HEK293 (cell line): ENCODE data around the gene LRP1.

ENCODE experiments used
- BCL11B ChIP-seq: fragments of 450-650 bp; formaldehyde crosslinking; IDR thresholded peaks from 2 replicates; pipeline ENCODE4 v1.5.1; 2016; ENCODE audit warnings: low read depth, missing biosample characterization, missing genetic modification characterization
- GLI2 ChIP-seq: fragments of 450-650 bp; formaldehyde crosslinking; IDR thresholded peaks from 2 replicates; pipeline ENCODE4; 2017; ENCODE audit warnings: missing biosample characterization, missing genetic modification characterization, low read depth, borderline replicate concordance
- GLI4 ChIP-seq: fragments of 450-650 bp; formaldehyde crosslinking; IDR thresholded peaks from 2 replicates; pipeline ENCODE4 v1.5.1; 2016; ENCODE audit warnings: missing biosample characterization, missing genetic modification characterization
- IKZF3 ChIP-seq: fragments of 450-650 bp; IDR thresholded peaks from 2 replicates; pipeline ENCODE4 v1.5.0; 2018; ENCODE audit warnings: missing biosample characterization, mild to moderate bottlenecking, missing genetic modification characterization, moderate library complexity
- KLF7 ChIP-seq: fragments of 450-650 bp; formaldehyde crosslinking; IDR thresholded peaks from 2 replicates; pipeline ENCODE4 v1.5.1; 2016; ENCODE audit warnings: missing biosample characterization, missing genetic modification characterization, borderline replicate concordance
- MEIS1 ChIP-seq: sonication (generic); formaldehyde crosslinking; IDR thresholded peaks from 2 replicates; pipeline ENCODE4 v1.8.1; 2022; ENCODE audit warnings: missing genetic modification reagents, mild to moderate bottlenecking, borderline replicate concordance
- RBAK ChIP-seq: fragments of 450-650 bp; formaldehyde crosslinking; IDR thresholded peaks from 2 replicates; pipeline ENCODE4 v1.5.1; 2016; ENCODE audit warnings: missing biosample characterization, missing genetic modification characterization
- ZFHX2 ChIP-seq: fragments of 450-650 bp; formaldehyde crosslinking; conservative IDR thresholded peaks from 2 replicates; pipeline ENCODE4 v1.5.1; 2016; ENCODE audit warnings: missing biosample characterization, missing genetic modification characterization
- ZFP41 ChIP-seq: fragments of 450-650 bp; formaldehyde crosslinking; IDR thresholded peaks from 2 replicates; pipeline ENCODE4 v1.5.1; 2016; ENCODE audit warnings: missing biosample characterization, missing genetic modification characterization, borderline replicate concordance
- ZNF174 ChIP-seq: fragments of 450-650 bp; formaldehyde crosslinking; IDR thresholded peaks from 2 replicates; pipeline ENCODE4 v1.5.0; 2017; ENCODE audit warnings: missing biosample characterization, mild to moderate bottlenecking, missing genetic modification characterization
- ZNF239 ChIP-seq: fragments of 450-650 bp; formaldehyde crosslinking; IDR thresholded peaks from 2 replicates; pipeline ENCODE4 v1.5.1; 2016; ENCODE audit warnings: missing biosample characterization, missing genetic modification characterization
- ZNF266 ChIP-seq: fragments of 450-650 bp; formaldehyde crosslinking; IDR thresholded peaks from 2 replicates; pipeline ENCODE4 v1.5.1; 2016; ENCODE audit warnings: missing biosample characterization, missing genetic modification characterization, low read depth
- ZNF398 ChIP-seq: fragments of 450-650 bp; formaldehyde crosslinking; IDR thresholded peaks from 2 replicates; pipeline ENCODE4 v1.5.1; 2017; ENCODE audit warnings: missing biosample characterization, missing genetic modification characterization
- ZNF530 ChIP-seq: fragments of 450-650 bp; formaldehyde crosslinking; IDR thresholded peaks from 2 replicates; pipeline ENCODE4 v1.5.1; 2016; ENCODE audit warnings: low read depth, missing biosample characterization, missing genetic modification characterization
- ZNF596 ChIP-seq: fragments of 450-650 bp; IDR thresholded peaks from 2 replicates; pipeline ENCODE4 v1.5.0; 2018; ENCODE audit warnings: missing biosample characterization, mild to moderate bottlenecking, missing genetic modification characterization, moderate library complexity
- ZNF776 ChIP-seq: fragments of 450-650 bp; formaldehyde crosslinking; IDR thresholded peaks from 2 replicates; pipeline ENCODE4 v1.5.0; 2017; ENCODE audit warnings: missing biosample characterization, missing genetic modification characterization, borderline replicate concordance
- ZNF785 ChIP-seq: fragments of 450-650 bp; formaldehyde crosslinking; IDR thresholded peaks from 2 replicates; pipeline ENCODE4 v1.5.1; 2016; ENCODE audit warnings: missing biosample characterization, missing genetic modification characterization
- ZNF791 ChIP-seq: fragments of 450-650 bp; formaldehyde crosslinking; IDR thresholded peaks from 2 replicates; pipeline ENCODE4 v1.5.1; 2016; ENCODE audit warnings: missing biosample characterization, missing genetic modification characterization
- ZSCAN23 ChIP-seq: fragments of 450-650 bp; formaldehyde crosslinking; IDR thresholded peaks from 2 replicates; pipeline ENCODE4 v1.5.1; 2016; ENCODE audit warnings: missing biosample characterization, missing genetic modification characterization
- TF ChIP-seq, protein P1 (sequence below): fragments of 450-650 bp; formaldehyde crosslinking; IDR thresholded peaks from 2 replicates; pipeline ENCODE4 v1.5.1; 2016; ENCODE audit warnings: missing biosample characterization, missing genetic modification characterization
- TF ChIP-seq, protein P2 (sequence below): fragments of 450-650 bp; formaldehyde crosslinking; IDR thresholded peaks from 2 replicates; pipeline ENCODE4 v1.5.1; 2017; ENCODE audit warnings: missing biosample characterization, missing genetic modification characterization
- TF ChIP-seq, protein P3 (sequence below): fragments of 450-650 bp; formaldehyde crosslinking; IDR thresholded peaks from 2 replicates; pipeline ENCODE4 v1.5.1; 2016; ENCODE audit warnings: missing biosample characterization, missing genetic modification characterization
- TF ChIP-seq, protein P4 (sequence below): fragments of 450-650 bp; formaldehyde crosslinking; IDR thresholded peaks from 2 replicates; pipeline ENCODE4 v1.5.1; 2016; ENCODE audit warnings: missing biosample characterization, missing genetic modification characterization
- TF ChIP-seq, protein P5 (sequence below): sonication (generic); formaldehyde crosslinking; IDR thresholded peaks from 2 replicates; pipeline ENCODE4 v1.8.1; 2022; ENCODE audit warnings: mild to moderate bottlenecking, moderate library complexity, missing genetic modification reagents
- TF ChIP-seq, protein P6 (sequence below): fragments of 450-650 bp; formaldehyde crosslinking; IDR thresholded peaks from 2 replicates; pipeline ENCODE4 v1.5.1; 2016; ENCODE audit warnings: missing biosample characterization, missing genetic modification characterization

LRP1 gene

GRCh38 chr12:57235017-57235727 is 106.9 kb downstream of the LRP1 start (continued):
- TF ChIP-seq, protein P1, sequence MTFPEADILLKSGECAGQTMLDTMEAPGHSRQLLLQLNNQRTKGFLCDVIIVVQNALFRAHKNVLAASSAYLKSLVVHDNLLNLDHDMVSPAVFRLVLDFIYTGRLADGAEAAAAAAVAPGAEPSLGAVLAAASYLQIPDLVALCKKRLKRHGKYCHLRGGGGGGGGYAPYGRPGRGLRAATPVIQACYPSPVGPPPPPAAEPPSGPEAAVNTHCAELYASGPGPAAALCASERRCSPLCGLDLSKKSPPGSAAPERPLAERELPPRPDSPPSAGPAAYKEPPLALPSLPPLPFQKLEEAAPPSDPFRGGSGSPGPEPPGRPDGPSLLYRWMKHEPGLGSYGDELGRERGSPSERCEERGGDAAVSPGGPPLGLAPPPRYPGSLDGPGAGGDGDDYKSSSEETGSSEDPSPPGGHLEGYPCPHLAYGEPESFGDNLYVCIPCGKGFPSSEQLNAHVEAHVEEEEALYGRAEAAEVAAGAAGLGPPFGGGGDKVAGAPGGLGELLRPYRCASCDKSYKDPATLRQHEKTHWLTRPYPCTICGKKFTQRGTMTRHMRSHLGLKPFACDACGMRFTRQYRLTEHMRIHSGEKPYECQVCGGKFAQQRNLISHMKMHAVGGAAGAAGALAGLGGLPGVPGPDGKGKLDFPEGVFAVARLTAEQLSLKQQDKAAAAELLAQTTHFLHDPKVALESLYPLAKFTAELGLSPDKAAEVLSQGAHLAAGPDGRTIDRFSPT (tag by site-specific recombination) = peak; percentile 70
- TF ChIP-seq ZSCAN23 = no peak
- no peak for TF ChIP-seq MEIS1 (CRISPR knock-in tag)
- TF ChIP-seq, protein P2, sequence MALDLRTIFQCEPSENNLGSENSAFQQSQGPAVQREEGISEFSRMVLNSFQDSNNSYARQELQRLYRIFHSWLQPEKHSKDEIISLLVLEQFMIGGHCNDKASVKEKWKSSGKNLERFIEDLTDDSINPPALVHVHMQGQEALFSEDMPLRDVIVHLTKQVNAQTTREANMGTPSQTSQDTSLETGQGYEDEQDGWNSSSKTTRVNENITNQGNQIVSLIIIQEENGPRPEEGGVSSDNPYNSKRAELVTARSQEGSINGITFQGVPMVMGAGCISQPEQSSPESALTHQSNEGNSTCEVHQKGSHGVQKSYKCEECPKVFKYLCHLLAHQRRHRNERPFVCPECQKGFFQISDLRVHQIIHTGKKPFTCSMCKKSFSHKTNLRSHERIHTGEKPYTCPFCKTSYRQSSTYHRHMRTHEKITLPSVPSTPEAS (tag by site-specific recombination) = no peak
- TF ChIP-seq ZNF530 (tag by site-specific recombination) = no peak
- TF ChIP-seq ZNF791 (tag by site-specific recombination) = no peak
- no peak for TF ChIP-seq GLI2 (tag by site-specific recombination)
- peak; percentile 84 for TF ChIP-seq IKZF3 (tag by site-specific recombination)
- TF ChIP-seq ZNF596 (tag by site-specific recombination) = no peak
- TF ChIP-seq GLI4 (tag by site-specific recombination) = no peak
- no peak for TF ChIP-seq BCL11B
- no peak for TF ChIP-seq ZNF785 (tag by site-specific recombination)
- TF ChIP-seq, protein P3, sequence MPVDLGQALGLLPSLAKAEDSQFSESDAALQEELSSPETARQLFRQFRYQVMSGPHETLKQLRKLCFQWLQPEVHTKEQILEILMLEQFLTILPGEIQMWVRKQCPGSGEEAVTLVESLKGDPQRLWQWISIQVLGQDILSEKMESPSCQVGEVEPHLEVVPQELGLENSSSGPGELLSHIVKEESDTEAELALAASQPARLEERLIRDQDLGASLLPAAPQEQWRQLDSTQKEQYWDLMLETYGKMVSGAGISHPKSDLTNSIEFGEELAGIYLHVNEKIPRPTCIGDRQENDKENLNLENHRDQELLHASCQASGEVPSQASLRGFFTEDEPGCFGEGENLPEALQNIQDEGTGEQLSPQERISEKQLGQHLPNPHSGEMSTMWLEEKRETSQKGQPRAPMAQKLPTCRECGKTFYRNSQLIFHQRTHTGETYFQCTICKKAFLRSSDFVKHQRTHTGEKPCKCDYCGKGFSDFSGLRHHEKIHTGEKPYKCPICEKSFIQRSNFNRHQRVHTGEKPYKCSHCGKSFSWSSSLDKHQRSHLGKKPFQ (tag by site-specific recombination) = no peak
- no peak for TF ChIP-seq ZNF239
- TF ChIP-seq ZFHX2 = peak; percentile 98
- TF ChIP-seq, protein P4, sequence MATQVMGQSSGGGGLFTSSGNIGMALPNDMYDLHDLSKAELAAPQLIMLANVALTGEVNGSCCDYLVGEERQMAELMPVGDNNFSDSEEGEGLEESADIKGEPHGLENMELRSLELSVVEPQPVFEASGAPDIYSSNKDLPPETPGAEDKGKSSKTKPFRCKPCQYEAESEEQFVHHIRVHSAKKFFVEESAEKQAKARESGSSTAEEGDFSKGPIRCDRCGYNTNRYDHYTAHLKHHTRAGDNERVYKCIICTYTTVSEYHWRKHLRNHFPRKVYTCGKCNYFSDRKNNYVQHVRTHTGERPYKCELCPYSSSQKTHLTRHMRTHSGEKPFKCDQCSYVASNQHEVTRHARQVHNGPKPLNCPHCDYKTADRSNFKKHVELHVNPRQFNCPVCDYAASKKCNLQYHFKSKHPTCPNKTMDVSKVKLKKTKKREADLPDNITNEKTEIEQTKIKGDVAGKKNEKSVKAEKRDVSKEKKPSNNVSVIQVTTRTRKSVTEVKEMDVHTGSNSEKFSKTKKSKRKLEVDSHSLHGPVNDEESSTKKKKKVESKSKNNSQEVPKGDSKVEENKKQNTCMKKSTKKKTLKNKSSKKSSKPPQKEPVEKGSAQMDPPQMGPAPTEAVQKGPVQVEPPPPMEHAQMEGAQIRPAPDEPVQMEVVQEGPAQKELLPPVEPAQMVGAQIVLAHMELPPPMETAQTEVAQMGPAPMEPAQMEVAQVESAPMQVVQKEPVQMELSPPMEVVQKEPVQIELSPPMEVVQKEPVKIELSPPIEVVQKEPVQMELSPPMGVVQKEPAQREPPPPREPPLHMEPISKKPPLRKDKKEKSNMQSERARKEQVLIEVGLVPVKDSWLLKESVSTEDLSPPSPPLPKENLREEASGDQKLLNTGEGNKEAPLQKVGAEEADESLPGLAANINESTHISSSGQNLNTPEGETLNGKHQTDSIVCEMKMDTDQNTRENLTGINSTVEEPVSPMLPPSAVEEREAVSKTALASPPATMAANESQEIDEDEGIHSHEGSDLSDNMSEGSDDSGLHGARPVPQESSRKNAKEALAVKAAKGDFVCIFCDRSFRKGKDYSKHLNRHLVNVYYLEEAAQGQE = no peak
- peak; percentile 82 for TF ChIP-seq ZNF398
- TF ChIP-seq, protein P5, sequence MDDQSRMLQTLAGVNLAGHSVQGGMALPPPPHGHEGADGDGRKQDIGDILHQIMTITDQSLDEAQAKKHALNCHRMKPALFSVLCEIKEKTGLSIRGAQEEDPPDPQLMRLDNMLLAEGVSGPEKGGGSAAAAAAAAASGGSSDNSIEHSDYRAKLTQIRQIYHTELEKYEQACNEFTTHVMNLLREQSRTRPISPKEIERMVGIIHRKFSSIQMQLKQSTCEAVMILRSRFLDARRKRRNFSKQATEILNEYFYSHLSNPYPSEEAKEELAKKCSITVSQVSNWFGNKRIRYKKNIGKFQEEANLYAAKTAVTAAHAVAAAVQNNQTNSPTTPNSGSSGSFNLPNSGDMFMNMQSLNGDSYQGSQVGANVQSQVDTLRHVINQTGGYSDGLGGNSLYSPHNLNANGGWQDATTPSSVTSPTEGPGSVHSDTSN (CRISPR knock-in tag) = no peak
- TF ChIP-seq ZNF266 (tag by site-specific recombination) = no peak
- TF ChIP-seq ZNF174 (tag by site-specific recombination) = no peak
- no peak for TF ChIP-seq RBAK (tag by site-specific recombination)
- TF ChIP-seq, protein P6, sequence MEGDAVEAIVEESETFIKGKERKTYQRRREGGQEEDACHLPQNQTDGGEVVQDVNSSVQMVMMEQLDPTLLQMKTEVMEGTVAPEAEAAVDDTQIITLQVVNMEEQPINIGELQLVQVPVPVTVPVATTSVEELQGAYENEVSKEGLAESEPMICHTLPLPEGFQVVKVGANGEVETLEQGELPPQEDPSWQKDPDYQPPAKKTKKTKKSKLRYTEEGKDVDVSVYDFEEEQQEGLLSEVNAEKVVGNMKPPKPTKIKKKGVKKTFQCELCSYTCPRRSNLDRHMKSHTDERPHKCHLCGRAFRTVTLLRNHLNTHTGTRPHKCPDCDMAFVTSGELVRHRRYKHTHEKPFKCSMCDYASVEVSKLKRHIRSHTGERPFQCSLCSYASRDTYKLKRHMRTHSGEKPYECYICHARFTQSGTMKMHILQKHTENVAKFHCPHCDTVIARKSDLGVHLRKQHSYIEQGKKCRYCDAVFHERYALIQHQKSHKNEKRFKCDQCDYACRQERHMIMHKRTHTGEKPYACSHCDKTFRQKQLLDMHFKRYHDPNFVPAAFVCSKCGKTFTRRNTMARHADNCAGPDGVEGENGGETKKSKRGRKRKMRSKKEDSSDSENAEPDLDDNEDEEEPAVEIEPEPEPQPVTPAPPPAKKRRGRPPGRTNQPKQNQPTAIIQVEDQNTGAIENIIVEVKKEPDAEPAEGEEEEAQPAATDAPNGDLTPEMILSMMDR = peak; percentile 65; the same call in 1 of the 2 replicates
- no peak for TF ChIP-seq ZFP41
- peak; percentile 83 for TF ChIP-seq KLF7
- no peak for TF ChIP-seq ZNF776
